MM.1S (cell line): Measurements from ENCODE around the gene KLHL7.

Experiments
- DNase-seq: peaks from one replicate; pipeline ENCODE4 v3.0.0-alpha.2; 2015
- H2AFZ ChIP-seq: fragments of 300-600 bp; sonication (generic); 2 replicates; pipeline ENCODE4 v1.6.0; 2016; ENCODE audit warnings: antibody characterized with exemption, low read length
- H3F3A ChIP-seq: fragments of 300-600 bp; sonication (generic); 2 replicates; pipeline ENCODE4 v1.6.1; 2016; ENCODE audit warnings: mild to moderate bottlenecking, antibody characterized with exemption, low read length, moderate library complexity, mixed read lengths; ENCODE audit not compliant: insufficient read depth
- H3K27ac ChIP-seq: fragments of 300-600 bp; sonication (generic); 2 replicates; pipeline ENCODE4 v1.5.1; 2016; ENCODE audit warnings: mild to moderate bottlenecking, low read length
- H3K27me3 ChIP-seq: fragments of 300-600 bp; sonication (generic); replicated peaks from 2 replicates; pipeline ENCODE4 v1.6.0; 2016; ENCODE audit warnings: low read length; ENCODE audit not compliant: insufficient read depth
- H3K36me3 ChIP-seq: fragments of 300-600 bp; sonication (generic); replicated peaks from 2 replicates; pipeline ENCODE4 v1.6.1; 2016; ENCODE audit warnings: mild to moderate bottlenecking, low read length, mixed read lengths; ENCODE audit not compliant: insufficient read depth
- H3K4me1 ChIP-seq: fragments of 300-600 bp; sonication (generic); 2 replicates; pipeline ENCODE4 v1.6.1; 2016; ENCODE audit warnings: low read length, mixed read lengths
- H3K4me2 ChIP-seq: fragments of 300-600 bp; sonication (generic); 2 replicates; pipeline ENCODE4 v1.6.0; 2016; ENCODE audit warnings: low read depth, low read length
- H3K4me3 ChIP-seq: fragments of 300-600 bp; sonication (generic); 2 replicates; pipeline ENCODE4 v1.5.1; 2016; ENCODE audit warnings: low read length, mixed read lengths
- H3K79me2 ChIP-seq: fragments of 300-600 bp; sonication (generic); 2 replicates; pipeline ENCODE4 v1.6.1; 2016; ENCODE audit warnings: mixed run types, low read length, mixed read lengths
- H3K9ac ChIP-seq: fragments of 300-600 bp; sonication (generic); 2 replicates; pipeline ENCODE4 v1.6.1; 2016; ENCODE audit warnings: low read length, mixed read lengths
- H3K9me2 ChIP-seq: fragments of 300-600 bp; sonication (generic); replicated peaks from 2 replicates; pipeline ENCODE4 v1.6.1; 2016; ENCODE audit warnings: mild to moderate bottlenecking, low read length, mixed read lengths; ENCODE audit not compliant: insufficient read depth
- H3K9me3 ChIP-seq: fragments of 300-600 bp; sonication (generic); replicated peaks from 2 replicates; pipeline ENCODE4 v1.6.1; 2016; ENCODE audit warnings: mild to moderate bottlenecking, low read length, mixed read lengths; ENCODE audit not compliant: insufficient read depth
- H4K20me1 ChIP-seq: fragments of 300-600 bp; sonication (generic); 2 replicates; pipeline ENCODE4 v1.6.1; 2016; ENCODE audit warnings: mild to moderate bottlenecking, low read length, moderate library complexity, mixed read lengths; ENCODE audit not compliant: insufficient read depth
- EZH2 ChIP-seq: fragments of 300-600 bp; sonication (generic); optimal IDR thresholded peaks from 2 replicates; pipeline ENCODE3; 2017; ENCODE audit warnings: low read depth, mild to moderate bottlenecking, antibody characterized with exemption, low read length, mixed read lengths
- EZH2phosphoT487 ChIP-seq: fragments of 300-600 bp; sonication (generic); IDR thresholded peaks from 2 replicates; pipeline ENCODE4 v1.6.1; 2018; ENCODE audit warnings: antibody characterized with exemption, low read length
- TF ChIP-seq, protein P1 (sequence below): fragments of 300-600 bp; sonication (generic); IDR thresholded peaks from 2 replicates; pipeline ENCODE4 v1.5.1; 2016; ENCODE audit warnings: antibody characterized with exemption, low read length, mixed read lengths

KLHL7 gene

DNA sequence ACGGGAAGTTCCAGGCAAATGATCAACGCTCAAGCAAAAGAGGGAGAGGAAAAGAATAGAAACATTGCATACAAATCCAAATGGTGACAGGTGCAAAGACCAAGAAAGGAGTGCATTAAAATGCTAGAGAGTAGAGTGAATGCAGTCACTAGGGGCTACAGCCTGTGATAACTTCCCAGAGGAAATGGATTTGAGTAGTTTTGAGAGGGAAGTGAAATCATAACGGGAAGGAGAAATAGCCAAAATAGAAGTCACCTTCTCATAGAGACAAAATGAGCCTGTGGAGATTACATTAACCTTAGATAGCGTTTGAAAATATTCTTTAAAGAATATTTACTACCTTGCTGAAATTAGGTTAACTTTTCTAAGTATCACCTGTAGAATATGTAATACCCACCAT, 102.7 kb downstream of the KLHL7 start:
- H4K20me1 ChIP-seq = no peaks in the 10 kb centered on the region
- H3K4me3 ChIP-seq = no peak overlapping the region
- no peak overlapping the region for H2AFZ ChIP-seq
- no peaks in the 10 kb centered on the region for H3F3A ChIP-seq
- H3K79me2 ChIP-seq = no peaks in the 10 kb centered on the region
- no peaks in the 10 kb centered on the region for H3K9me2 ChIP-seq
- H3K27me3 ChIP-seq = no peaks in the 10 kb centered on the region
- H3K36me3 ChIP-seq = no peaks in the 10 kb centered on the region
- H3K9me3 ChIP-seq = no peaks in the 10 kb centered on the region
- DNase-seq = no peak
- no peak overlapping the region for H3K4me2 ChIP-seq
- no peak overlapping the region for H3K27ac ChIP-seq
- no peak overlapping the region for H3K9ac ChIP-seq
- H3K4me1 ChIP-seq = no peaks in the 10 kb centered on the region
- TF ChIP-seq EZH2phosphoT487 (no peak), EZH2 (no peak)
- TF ChIP-seq, protein P1, sequence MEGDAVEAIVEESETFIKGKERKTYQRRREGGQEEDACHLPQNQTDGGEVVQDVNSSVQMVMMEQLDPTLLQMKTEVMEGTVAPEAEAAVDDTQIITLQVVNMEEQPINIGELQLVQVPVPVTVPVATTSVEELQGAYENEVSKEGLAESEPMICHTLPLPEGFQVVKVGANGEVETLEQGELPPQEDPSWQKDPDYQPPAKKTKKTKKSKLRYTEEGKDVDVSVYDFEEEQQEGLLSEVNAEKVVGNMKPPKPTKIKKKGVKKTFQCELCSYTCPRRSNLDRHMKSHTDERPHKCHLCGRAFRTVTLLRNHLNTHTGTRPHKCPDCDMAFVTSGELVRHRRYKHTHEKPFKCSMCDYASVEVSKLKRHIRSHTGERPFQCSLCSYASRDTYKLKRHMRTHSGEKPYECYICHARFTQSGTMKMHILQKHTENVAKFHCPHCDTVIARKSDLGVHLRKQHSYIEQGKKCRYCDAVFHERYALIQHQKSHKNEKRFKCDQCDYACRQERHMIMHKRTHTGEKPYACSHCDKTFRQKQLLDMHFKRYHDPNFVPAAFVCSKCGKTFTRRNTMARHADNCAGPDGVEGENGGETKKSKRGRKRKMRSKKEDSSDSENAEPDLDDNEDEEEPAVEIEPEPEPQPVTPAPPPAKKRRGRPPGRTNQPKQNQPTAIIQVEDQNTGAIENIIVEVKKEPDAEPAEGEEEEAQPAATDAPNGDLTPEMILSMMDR = no peak

DNA sequence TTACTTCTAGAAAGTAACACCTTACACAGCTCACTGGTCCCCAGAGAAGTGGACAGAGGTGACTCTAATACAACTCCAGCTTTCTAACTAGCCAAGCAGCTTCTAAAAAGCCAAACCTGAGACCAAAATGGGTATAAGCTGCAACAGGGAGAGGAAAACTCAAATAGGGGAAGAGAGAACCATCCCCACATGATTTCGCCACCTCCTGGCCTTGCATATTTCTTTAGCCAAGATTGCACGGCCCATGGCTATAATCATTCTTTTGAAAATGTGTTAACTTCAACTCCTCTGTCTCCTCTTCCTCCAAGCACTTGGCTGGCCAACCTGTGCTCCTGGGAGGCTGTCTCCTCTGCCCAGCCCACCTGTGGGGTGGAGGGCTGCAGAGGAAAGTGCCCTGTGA, 104.9 kb downstream of the KLHL7 start:
- TF ChIP-seq EZH2phosphoT487 (no peak), EZH2 (no peak)
- TF ChIP-seq, protein P1 = no peak
- H3K4me2 ChIP-seq = no peak overlapping the region
- no peaks in the 10 kb centered on the region for H3K79me2 ChIP-seq
- no peaks in the 10 kb centered on the region for H3K36me3 ChIP-seq
- no peaks in the 10 kb centered on the region for H3F3A ChIP-seq
- H3K4me3 ChIP-seq = no peak overlapping the region
- H3K27me3 ChIP-seq = no peaks in the 10 kb centered on the region
- no peaks in the 10 kb centered on the region for H4K20me1 ChIP-seq
- no peaks in the 10 kb centered on the region for H3K9me2 ChIP-seq
- no peak for DNase-seq
- no peaks in the 10 kb centered on the region for H3K4me1 ChIP-seq
- no peaks in the 10 kb centered on the region for H3K9me3 ChIP-seq
- H2AFZ ChIP-seq = no peak overlapping the region
- no peak overlapping the region for H3K9ac ChIP-seq
- no peak overlapping the region for H3K27ac ChIP-seq

DNA sequence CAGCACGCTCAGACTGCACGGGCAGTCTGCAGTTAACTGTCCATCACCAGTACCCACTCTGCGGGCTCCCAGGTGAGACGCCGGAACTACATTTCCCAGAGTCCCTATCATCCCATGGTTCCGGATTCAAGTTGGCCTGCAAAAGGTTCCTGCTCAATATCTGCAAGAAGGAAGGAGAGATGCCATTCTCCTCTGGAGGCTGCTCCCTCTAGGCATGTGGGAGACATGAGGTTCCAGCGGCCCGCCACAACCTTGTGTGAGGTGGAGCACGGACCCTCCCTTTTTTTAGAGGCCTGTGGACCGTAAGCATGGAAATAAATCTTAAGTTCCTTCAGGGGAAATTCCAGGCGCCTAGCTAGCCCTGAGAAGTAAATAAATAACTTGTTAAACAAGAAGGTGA, 106.0 kb downstream of the KLHL7 start:
- H3K27ac ChIP-seq = no peak overlapping the region
- H3K9ac ChIP-seq = no peak overlapping the region
- no peak overlapping the region for H3K4me2 ChIP-seq
- H3K36me3 ChIP-seq = no peaks in the 10 kb centered on the region
- H2AFZ ChIP-seq = no peak overlapping the region
- no peaks in the 10 kb centered on the region for H3F3A ChIP-seq
- H3K9me2 ChIP-seq = no peaks in the 10 kb centered on the region
- DNase-seq = no peak
- H3K4me1 ChIP-seq = no peaks in the 10 kb centered on the region
- no peaks in the 10 kb centered on the region for H3K27me3 ChIP-seq
- no peaks in the 10 kb centered on the region for H3K9me3 ChIP-seq
- H3K79me2 ChIP-seq = no peaks in the 10 kb centered on the region
- H4K20me1 ChIP-seq = no peaks in the 10 kb centered on the region
- no peak overlapping the region for H3K4me3 ChIP-seq
- TF ChIP-seq, protein P1 = no peak
- TF ChIP-seq EZH2phosphoT487 = no peak
- no peak for TF ChIP-seq EZH2
